ENCODE measurements around the gene KCNJ6.

KCNJ6 gene

GRCh38 chr21:37710546-37711285, 205.5 kb downstream of the KCNJ6 start:
- H3K4me3 ChIP-seq (ENCODE audit: low read depth, low read length), result no peak overlapping the region
- H3K4me1 ChIP-seq (ENCODE audit: control insufficient read depth, insufficient read depth, low read length, unreplicated experiment), result no peaks in the 10 kb centered on the region
- no peaks in the 10 kb centered on the region for H3K36me3 ChIP-seq (ENCODE audit: insufficient read depth, low read length)
- peaks cover 9% of the 10 kb centered on the region; the same call in 1 of the 2 replicates for H3K27me3 ChIP-seq (ENCODE audit: insufficient read depth, low read length)
- H3K79me2 ChIP-seq (ENCODE audit: control insufficient read depth, insufficient read depth, low read length, unreplicated experiment), result no peaks in the 10 kb centered on the region
- H3K27ac ChIP-seq (ENCODE audit: low read depth, low read length), result no peak overlapping the region
- no peak overlapping the region for H2AFZ ChIP-seq (ENCODE audit: low read length, unreplicated experiment)

- H3K79me2 ChIP-seq (ENCODE audit: control insufficient read depth, insufficient read depth, low read length, unreplicated experiment), result no peaks in the 10 kb centered on the region
- H3K4me3 ChIP-seq (ENCODE audit: low read depth, low read length), result no peak overlapping the region
- H3K4me1 ChIP-seq (ENCODE audit: control insufficient read depth, insufficient read depth, low read length, unreplicated experiment), result peaks cover 4% of the 10 kb centered on the region
- no peaks in the 10 kb centered on the region for H3K36me3 ChIP-seq (ENCODE audit: insufficient read depth, low read length)
- peaks cover 10% of the 10 kb centered on the region for H3K27me3 ChIP-seq (ENCODE audit: insufficient read depth, low read length)
- no peak overlapping the region for H3K27ac ChIP-seq (ENCODE audit: low read depth, low read length)
- no peak overlapping the region for H2AFZ ChIP-seq (ENCODE audit: low read length, unreplicated experiment)
Measured at GRCh38 chr21:37704751-37705150, 211.5 kb downstream of the KCNJ6 start.

GRCh38 chr21:37702241-37702640, 214.0 kb downstream of the KCNJ6 start:
- no peaks in the 10 kb centered on the region for H3K36me3 ChIP-seq (ENCODE audit: insufficient read depth, low read length)
- no peaks in the 10 kb centered on the region for H3K79me2 ChIP-seq (ENCODE audit: control insufficient read depth, insufficient read depth, low read length, unreplicated experiment)
- peaks cover 31% of the 10 kb centered on the region for H3K27me3 ChIP-seq (ENCODE audit: insufficient read depth, low read length)
- H3K27ac ChIP-seq (ENCODE audit: low read depth, low read length), result no peak overlapping the region
- H2AFZ ChIP-seq (ENCODE audit: low read length, unreplicated experiment), result no peak overlapping the region
- H3K4me1 ChIP-seq (ENCODE audit: control insufficient read depth, insufficient read depth, low read length, unreplicated experiment), result peaks cover 4% of the 10 kb centered on the region
- no peak overlapping the region for H3K4me3 ChIP-seq (ENCODE audit: low read depth, low read length)

GRCh38 chr21:37700641-37701202, 215.5 kb downstream of the KCNJ6 start:
- no peak overlapping the region for H3K4me3 ChIP-seq (ENCODE audit: low read depth, low read length)
- peaks cover 4% of the 10 kb centered on the region for H3K4me1 ChIP-seq (ENCODE audit: control insufficient read depth, insufficient read depth, low read length, unreplicated experiment)

GRCh38 chr21:37699024-37699775, 217.1 kb downstream of the KCNJ6 start:
- Histone ChIP-seq H3K36me3 (ENCODE audit: insufficient read depth, low read length) (no peaks in the 10 kb centered on the region), H3K4me3 (ENCODE audit: low read depth, low read length) (no peak overlapping the region), H3K79me2 (ENCODE audit: control insufficient read depth, insufficient read depth, low read length, unreplicated experiment) (no peaks in the 10 kb centered on the region), H3K27ac (ENCODE audit: low read depth, low read length) (no peak overlapping the region), H3K27me3 (ENCODE audit: insufficient read depth, low read length) (peaks cover 58% of the 10 kb centered on the region), H3K4me1 (ENCODE audit: control insufficient read depth, insufficient read depth, low read length, unreplicated experiment) (peaks cover 4% of the 10 kb centered on the region), H2AFZ (ENCODE audit: low read length, unreplicated experiment) (no peak overlapping the region)

More at GRCh38 chr21:37700641-37701202, 215.5 kb downstream of the KCNJ6 start:
- Histone ChIP-seq H3K27ac (ENCODE audit: low read depth, low read length) (no peak overlapping the region), H3K36me3 (ENCODE audit: insufficient read depth, low read length) (no peaks in the 10 kb centered on the region), H3K27me3 (ENCODE audit: insufficient read depth, low read length) (peaks cover 46% of the 10 kb centered on the region), H2AFZ (ENCODE audit: low read length, unreplicated experiment) (no peak overlapping the region), H3K79me2 (ENCODE audit: control insufficient read depth, insufficient read depth, low read length, unreplicated experiment) (no peaks in the 10 kb centered on the region)

GRCh38 chr21:37696936-37697335, 219.3 kb downstream of the KCNJ6 start:
- peaks cover 72% of the 10 kb centered on the region for H3K27me3 ChIP-seq (ENCODE audit: insufficient read depth, low read length)
- H3K4me3 ChIP-seq (ENCODE audit: low read depth, low read length), result no peak overlapping the region
- no peaks in the 10 kb centered on the region for H3K36me3 ChIP-seq (ENCODE audit: insufficient read depth, low read length)
- peaks cover 4% of the 10 kb centered on the region for H3K4me1 ChIP-seq (ENCODE audit: control insufficient read depth, insufficient read depth, low read length, unreplicated experiment)
- H2AFZ ChIP-seq (ENCODE audit: low read length, unreplicated experiment), result no peak overlapping the region
- H3K79me2 ChIP-seq (ENCODE audit: control insufficient read depth, insufficient read depth, low read length, unreplicated experiment), result no peaks in the 10 kb centered on the region
- H3K27ac ChIP-seq (ENCODE audit: low read depth, low read length), result no peak overlapping the region

GRCh38 chr21:37695111-37695510, 221.1 kb downstream of the KCNJ6 start:
- Histone ChIP-seq H3K27me3 (ENCODE audit: insufficient read depth, low read length) (peaks cover 74% of the 10 kb centered on the region), H3K4me1 (ENCODE audit: control insufficient read depth, insufficient read depth, low read length, unreplicated experiment) (no peaks in the 10 kb centered on the region), H3K79me2 (ENCODE audit: control insufficient read depth, insufficient read depth, low read length, unreplicated experiment) (no peaks in the 10 kb centered on the region)

GRCh38 chr21:37688952-37689659, 227.2 kb downstream of the KCNJ6 start:
- H3K79me2 ChIP-seq (ENCODE audit: control insufficient read depth, insufficient read depth, low read length, unreplicated experiment), result no peaks in the 10 kb centered on the region
- no peak overlapping the region for H3K27ac ChIP-seq (ENCODE audit: low read depth, low read length)
- no peaks in the 10 kb centered on the region for H3K4me1 ChIP-seq (ENCODE audit: control insufficient read depth, insufficient read depth, low read length, unreplicated experiment)
- H3K27me3 ChIP-seq (ENCODE audit: insufficient read depth, low read length), result peaks cover 33% of the 10 kb centered on the region
- no peak overlapping the region for H2AFZ ChIP-seq (ENCODE audit: low read length, unreplicated experiment)
- no peaks in the 10 kb centered on the region for H3K36me3 ChIP-seq (ENCODE audit: insufficient read depth, low read length)
- no peak overlapping the region for H3K4me3 ChIP-seq (ENCODE audit: low read depth, low read length)

More at GRCh38 chr21:37695111-37695510, 221.1 kb downstream of the KCNJ6 start:
- Histone ChIP-seq H3K4me3 (ENCODE audit: low read depth, low read length) (no peak overlapping the region), H3K36me3 (ENCODE audit: insufficient read depth, low read length) (no peaks in the 10 kb centered on the region), H3K27ac (ENCODE audit: low read depth, low read length) (no peak overlapping the region), H2AFZ (ENCODE audit: low read length, unreplicated experiment) (no peak overlapping the region)

- H3K27me3 ChIP-seq (ENCODE audit: insufficient read depth, low read length), result peaks cover 25% of the 10 kb centered on the region
- H3K4me3 ChIP-seq (ENCODE audit: low read depth, low read length), result no peak overlapping the region
- no peaks in the 10 kb centered on the region for H3K79me2 ChIP-seq (ENCODE audit: control insufficient read depth, insufficient read depth, low read length, unreplicated experiment)
- no peaks in the 10 kb centered on the region for H3K36me3 ChIP-seq (ENCODE audit: insufficient read depth, low read length)
- no peaks in the 10 kb centered on the region for H3K4me1 ChIP-seq (ENCODE audit: control insufficient read depth, insufficient read depth, low read length, unreplicated experiment)
- H3K27ac ChIP-seq (ENCODE audit: low read depth, low read length), result no peak overlapping the region
- H2AFZ ChIP-seq (ENCODE audit: low read length, unreplicated experiment), result no peak overlapping the region
Measured at GRCh38 chr21:37686991-37687810, 229.1 kb downstream of the KCNJ6 start.

- Histone ChIP-seq H3K4me1 (ENCODE audit: control insufficient read depth, insufficient read depth, low read length, unreplicated experiment) (no peaks in the 10 kb centered on the region), H3K79me2 (ENCODE audit: control insufficient read depth, insufficient read depth, low read length, unreplicated experiment) (no peaks in the 10 kb centered on the region), H3K27ac (ENCODE audit: low read depth, low read length) (no peak overlapping the region), H2AFZ (ENCODE audit: low read length, unreplicated experiment) (no peak overlapping the region), H3K27me3 (ENCODE audit: insufficient read depth, low read length) (peaks cover 42% of the 10 kb centered on the region), H3K36me3 (ENCODE audit: insufficient read depth, low read length) (no peaks in the 10 kb centered on the region), H3K4me3 (ENCODE audit: low read depth, low read length) (no peak overlapping the region)
Measured at GRCh38 chr21:37684547-37684946, 231.7 kb downstream of the KCNJ6 start.

Data from ACC112 (cell line).